ENCODE measurements around the gene MTFR2.

The MTFR2 gene

DNA sequence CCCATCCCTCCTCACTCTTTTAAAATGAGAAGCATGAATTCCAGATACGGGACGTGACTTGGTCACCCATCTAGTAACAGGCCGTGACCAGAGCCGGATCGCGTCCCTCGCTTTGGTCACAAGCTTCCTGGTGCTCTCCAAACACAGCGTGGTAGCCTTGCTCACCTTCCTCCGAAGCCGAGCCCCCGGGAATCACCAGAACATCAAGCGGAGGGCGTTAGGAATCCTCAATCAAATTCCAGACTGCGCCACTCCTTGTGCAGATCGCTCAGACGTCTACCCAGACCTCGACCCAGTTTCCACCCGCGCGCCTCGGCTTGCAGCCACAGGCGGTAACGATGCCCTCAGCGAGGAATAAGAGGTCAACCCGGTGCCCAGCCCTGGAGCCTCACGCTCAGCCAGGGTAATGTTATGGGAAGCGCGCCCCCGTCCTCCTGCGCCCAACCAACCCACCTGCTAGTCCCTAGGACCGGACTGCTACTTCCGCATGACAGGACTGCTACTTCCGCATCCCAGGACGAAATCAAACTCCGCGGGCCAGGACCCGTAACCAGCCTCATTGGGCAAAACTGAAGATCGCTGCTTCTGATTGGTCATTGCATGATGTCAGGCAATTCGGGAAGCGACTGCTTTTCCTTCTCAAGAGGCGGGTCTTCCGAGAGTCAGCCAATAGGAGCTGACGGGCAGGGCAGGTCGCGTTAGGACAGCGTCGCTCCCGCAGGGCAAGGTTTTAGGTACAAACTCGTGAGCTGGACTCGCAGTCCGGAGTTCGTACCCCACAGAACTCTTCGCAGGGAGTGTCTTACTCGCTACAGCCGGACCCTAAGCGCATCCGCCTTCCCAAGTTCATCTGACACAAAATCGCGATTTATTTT is at the start of gene MTFR2:
TSS of gene MTFR2 (minus strand) at position 501 of the 875 bp plus-strand sequence. CDS start 1,212 bp downstream, outside the sequence.
- peak; percentile 99 for DNase-seq

DNA sequence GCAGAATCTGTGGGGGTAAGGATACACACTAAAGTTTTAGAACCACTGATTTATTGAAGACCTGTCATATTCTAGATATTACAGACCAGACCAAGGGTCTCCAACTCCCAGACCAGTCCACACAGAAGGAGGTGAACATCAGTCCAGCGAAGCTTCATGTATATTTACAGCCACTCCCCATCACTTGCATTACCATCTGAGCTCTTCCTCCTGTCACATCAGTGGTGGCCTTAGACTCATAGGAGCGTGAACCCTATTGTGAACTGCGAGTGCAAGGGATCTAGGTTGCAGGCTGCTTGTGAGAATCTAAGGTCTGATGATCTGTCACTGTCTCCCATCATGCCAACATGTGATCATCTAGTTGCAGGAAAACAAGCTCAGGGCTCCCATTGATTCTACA is 44.5 kb upstream of the MTFR2 start:
- no peak for DNase-seq

DNA sequence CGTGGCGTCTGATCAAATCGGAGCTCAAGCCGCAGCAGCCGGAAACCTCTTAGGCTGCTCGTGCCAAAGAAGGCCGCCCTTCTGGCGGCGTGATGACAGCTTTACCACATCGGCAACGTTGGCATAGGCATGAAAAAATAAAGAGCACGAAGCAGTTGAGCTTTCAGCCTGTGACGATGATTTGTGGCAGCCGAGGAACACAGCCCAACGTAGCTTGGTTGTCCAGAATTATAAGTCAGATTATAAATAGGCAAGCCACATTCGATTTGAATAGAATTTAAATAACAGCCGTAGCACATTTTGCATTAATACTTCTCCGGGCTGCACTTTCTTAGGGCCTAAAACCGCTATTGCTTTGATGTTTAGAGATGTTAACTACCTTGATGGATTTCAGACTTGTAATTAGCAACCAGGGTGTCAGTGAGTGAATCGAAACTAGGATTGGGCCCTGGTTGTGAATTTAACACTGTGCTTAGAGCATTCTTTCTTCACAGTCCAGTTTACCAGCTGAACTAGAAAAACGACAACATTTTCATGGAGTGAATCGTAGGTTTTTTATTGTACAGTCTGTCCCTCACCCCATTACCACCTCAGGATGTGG is 40.4 kb upstream of the MTFR2 start:
- peak; percentile 90 for DNase-seq

DNA sequence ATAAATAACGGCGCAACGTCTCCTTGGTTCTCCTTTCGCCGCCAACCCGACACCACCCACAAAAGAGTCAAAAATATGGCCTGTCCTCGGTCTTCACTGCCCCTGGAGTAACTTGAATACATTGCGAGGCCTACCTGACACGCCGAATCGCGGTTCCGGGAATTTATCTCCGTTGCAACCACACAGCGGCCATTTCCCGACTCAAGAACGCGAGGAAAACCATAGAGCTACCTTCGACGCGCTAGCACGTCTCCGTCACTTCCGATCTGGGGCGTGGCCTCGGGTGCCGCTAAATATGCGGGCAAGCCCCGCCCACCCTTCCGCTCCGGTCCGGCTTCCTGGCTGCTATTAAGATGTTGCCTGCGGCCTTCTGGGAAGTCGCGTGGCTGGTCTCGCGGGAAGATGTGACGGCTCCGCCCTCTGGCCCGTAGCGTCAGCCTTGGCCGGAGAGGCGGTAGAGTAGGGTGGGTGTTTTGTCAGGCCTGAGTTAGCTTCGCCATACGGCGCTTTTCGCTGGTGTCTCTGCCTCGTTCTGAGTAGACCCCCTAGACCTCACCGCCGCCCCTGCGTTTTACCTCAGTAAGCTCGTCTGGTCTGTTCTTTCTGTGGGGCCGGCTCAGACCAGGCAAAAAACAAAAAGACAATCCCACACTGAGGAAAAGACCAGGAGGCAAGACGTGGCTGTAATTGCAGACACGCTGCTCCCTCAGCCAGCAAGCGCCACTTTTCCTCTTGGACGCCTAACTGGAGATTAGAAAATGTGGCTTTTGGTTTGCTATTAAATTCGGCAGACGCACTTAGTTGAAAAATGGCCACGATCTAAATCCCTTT is 39.7 kb upstream of the MTFR2 start, which contains the start of gene BCLAF1:
TSS of gene BCLAF1 (minus strand) at position 268 of the 831 bp plus-strand sequence. CDS start 9,980 bp downstream, outside the sequence.
- peak; percentile 99 for DNase-seq

DNA sequence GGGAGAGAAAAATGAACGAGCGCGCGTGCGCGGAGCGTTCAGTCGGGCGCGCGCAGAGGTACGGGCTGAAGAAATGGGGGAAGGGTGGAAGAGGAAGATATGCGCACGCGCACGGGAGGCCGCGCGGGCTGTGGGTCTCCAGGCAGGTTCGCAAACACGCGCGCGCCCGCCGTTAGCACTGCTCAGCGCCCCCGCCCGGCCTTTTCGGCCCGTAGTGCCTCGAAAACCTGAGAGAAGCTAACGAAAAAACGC is 39.1 kb upstream of the MTFR2 start:
- DNase-seq: peak; percentile 91

DNA sequence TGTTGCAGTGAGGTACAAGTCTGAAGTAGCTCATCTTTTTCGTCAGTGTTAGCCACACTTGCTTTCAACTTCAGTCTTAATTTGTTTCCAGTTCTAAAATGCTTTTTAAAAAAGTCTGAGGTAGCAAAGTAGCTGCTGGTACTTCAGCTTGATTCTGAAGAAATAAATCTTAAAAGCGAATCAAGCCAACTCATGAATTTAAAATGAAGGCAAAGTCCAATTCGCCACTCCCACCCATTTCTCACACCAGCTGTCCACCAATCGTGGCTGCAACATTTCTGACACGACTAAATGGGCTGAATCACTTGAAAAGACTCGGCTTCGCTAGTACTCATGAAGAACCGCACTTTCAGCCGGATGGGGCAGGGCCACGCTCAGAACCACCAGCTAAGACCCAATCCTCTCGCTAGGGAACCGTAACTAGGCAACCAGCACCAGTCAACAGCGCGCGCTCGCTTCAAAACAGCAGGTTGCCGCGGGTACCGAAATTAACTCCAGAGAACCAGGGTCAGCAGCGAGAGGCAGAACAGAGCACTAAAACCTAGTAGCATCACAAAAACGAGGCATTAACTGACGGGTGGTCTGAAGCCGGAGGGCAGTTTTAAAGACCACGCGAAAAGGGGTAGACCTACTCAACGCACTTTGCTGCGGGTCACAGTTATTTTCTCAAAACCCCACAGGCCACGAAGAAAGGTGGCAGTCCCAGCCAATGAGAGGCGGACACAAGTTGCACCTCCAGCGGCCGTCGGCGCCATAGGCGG is 38.6 kb upstream of the MTFR2 start:
- DNase-seq: peak; percentile 93

DNA sequence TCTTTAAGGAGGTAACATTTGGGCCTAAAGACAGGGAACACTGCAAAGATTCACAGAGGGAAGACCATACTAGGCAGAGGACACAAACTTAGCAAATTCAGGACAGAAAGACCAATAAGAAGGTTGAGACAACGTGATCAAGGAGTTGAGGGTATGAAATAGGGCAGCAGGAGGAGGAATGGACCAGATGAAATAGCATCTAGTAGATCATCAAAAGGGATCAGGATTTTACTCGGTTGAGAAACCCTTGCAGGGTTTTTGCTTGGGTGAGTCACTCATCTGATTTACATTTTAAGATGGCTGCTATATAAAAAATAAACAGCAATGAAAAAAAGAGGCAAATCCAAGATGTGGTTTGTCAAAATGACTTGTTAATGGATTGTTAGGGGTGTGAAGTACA is 34.8 kb upstream of the MTFR2 start:
- DNase-seq: peak; percentile 40

DNA sequence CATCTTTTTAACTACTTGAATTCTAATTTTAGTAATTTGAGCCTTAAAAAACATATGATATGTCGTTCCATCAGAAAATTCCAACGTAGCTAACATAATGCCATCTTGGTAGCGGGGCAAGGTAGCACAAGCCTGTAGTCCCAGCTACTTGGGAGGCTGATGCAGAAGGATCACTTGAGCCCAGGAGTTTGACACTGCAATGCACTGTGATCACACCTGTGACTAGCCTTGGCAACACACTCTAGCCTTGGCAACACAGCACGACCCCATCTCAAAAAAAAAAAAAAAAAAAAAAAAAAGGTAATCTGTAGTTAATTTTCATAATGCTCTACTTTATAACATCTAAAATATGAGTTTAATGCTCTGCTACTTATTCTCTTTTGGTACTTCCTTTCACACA is 32.8 kb upstream of the MTFR2 start:
- no peak for DNase-seq

DNA sequence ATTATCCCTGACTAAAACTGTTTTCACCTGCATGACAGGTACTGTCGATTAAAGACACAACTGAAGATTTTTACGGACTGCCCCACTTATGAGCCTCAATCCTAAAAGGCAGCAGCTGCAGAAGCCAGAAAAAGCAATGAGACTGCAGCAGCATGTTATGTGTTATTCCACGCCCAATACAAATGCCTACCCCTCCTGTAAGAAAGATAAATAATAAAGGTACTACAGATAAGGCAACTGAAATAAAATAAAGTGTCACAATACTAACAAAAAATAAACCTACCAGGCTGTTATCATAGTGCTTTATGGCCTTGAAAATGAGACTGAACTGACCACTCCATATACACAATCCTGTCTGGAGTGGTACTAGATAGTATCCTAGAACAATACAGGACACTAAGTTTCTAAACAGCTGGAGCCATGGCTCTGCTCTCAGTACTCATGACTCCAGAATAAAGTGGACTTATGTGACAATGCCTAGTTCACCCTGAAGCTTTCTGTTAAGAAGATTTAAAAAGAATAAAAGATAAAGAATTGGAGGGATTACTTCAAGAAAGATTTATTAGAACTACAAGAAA is 30.0 kb upstream of the MTFR2 start:
- DNase-seq: no peak

DNA sequence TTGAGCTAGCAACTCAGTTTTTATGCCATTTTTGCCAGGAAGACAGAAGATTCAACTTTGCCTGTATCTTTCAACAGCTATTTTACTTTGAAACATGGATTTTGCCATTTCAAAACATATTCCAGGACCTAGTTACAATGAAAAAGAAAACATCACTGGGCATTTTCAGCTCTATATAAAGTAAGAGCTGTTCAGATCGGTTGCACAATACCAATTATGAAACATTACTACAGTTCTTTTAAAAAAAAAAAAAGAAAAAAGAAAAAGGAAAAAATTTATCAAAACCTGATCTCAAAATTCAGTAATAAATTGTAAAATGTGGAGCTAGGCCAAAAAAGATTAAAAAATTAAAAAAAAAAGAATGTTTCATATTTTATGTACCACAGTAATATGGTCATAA is 24.0 kb upstream of the MTFR2 start:
- DNase-seq: no peak

DNA sequence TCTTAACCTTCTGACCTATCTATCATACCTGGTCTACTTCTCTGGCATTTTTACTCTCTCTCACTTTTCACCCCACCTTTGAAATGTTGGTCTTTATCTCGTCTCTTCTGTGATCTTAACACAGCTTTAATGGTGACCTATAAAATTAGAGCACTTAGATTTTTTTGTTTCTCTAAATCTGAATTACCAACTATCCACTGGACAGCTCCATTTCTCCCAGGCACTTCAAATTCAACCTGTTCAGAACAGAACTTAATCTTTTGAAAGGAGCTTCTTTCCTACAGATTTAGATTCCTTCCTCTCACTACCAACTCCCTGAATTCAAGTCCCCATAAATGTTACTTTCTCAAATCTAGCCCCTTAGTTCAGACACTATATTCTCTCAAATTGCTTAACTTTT is 15.0 kb upstream of the MTFR2 start:
- DNase-seq: no peak

DNA sequence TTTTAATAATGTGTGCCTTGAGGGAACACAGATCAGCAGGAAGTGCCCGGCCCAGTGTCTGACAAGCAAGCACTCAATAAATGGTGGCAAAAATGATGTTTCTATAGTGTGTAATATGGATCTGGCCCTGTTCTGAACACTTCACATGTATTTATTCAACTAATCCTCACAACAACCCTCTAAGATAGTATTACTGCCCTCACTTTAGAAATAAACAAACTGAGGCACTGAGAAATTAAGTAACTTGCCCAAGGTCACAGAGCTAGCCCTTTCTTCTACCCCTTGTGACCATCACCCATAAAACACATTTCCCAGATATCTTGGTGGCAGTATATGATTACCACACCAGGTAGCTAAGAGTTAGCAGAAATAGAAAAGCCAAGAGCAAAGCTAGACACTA is 12.8 kb upstream of the MTFR2 start:
- no peak for DNase-seq

DNA sequence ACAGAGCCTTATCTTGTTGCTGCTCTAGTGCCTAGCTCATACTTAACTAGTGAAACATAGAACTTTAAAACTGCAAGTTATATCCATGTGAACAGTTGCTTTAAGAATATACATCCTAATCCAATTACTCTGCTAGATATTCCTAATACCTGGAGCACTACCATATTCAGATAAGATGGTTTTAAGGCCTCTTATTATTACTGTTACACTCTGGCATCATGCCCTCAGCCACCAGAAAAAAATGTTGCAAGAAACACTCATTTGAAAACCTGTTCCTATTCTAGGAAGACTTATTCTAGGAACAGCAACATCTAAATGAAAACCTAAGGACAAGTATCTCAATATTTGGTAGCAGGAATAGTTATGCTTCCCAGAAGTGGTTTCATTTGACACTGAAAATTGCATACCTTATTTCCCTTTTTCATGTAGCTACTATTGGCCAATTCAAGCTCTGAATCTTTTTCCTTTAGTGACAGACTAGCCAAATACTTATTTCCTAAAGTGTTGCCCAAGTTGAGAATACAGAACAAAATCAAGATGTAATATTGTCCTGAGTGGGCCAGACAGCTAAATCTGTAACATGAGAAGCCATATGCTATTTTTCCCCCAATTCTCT is 4.8 kb upstream of the MTFR2 start:
- no peak for DNase-seq

DNA sequence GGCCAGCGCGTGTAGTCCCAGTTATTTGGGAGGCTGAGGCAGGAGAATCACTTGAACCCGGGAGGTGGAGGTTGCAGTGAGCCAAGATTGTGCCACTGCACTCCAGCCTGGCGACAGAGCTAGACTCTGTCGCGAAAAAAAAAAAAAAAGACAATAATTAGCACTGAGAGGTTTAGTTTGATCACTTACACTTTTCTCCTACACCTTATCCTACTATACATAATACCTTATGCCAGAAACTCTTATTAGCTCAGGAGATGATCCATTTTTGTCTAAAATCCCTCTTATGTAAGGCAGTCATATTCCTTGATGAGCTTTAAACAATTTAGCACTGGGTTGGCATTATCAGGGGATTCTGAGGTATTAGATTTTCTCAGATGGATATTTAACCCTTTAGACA is 3.6 kb upstream of the MTFR2 start:
- DNase-seq: no peak

DNA sequence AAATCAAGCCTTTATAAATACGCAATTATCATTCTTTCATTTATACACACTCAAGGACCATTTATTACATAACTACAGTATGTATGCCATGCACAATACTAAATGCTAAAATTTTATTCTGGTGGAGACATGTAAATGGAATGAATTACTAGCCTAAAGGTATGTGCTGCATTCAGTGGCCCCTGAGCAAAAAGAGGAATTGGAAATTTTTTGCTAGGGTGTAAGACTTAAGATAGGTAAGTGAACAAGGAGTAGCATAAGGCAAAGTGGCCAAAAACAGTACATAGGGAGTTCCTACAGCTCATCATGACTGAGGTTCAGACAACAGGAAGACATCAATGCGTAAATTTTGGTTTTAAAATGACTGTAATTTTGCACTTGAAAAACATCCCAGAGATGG is 2.3 kb upstream of the MTFR2 start:
- DNase-seq: no peak

DNA sequence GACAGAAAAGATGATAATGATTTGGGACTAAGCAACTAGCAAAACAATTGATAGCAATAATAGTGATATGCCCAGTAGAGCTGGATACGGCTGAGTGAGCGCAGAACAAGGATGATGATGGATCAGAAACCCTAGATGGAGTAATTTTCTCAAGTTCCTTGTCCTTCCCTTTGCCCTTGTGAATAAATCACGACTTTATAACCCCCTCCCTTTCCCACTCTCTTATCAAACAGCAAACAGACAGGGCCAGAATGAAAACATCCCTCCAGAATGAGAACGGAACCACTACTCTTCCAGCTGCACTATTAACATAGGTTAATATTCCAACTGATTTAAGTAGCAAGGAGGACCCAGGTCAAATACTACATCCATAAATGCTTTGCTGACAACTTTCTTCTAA is 1.3 kb upstream of the MTFR2 start:
- DNase-seq: no peak

DNA sequence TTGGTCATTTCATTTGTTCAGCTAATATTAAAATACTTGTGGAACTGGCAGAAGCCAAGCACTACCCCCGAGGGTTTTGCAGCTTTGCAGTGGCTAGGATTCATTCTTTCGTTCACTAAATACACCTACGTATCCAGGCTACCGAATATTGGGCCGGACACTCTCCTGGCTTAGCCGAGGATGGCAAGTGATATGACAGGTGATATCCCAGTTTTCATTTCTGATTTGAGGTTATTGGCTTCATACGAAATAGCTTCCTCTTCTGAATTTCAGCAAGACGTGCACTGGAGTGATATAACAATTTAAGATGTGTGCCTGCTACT is 536 bp upstream of the MTFR2 start:
- DNase-seq: no peak

DNA sequence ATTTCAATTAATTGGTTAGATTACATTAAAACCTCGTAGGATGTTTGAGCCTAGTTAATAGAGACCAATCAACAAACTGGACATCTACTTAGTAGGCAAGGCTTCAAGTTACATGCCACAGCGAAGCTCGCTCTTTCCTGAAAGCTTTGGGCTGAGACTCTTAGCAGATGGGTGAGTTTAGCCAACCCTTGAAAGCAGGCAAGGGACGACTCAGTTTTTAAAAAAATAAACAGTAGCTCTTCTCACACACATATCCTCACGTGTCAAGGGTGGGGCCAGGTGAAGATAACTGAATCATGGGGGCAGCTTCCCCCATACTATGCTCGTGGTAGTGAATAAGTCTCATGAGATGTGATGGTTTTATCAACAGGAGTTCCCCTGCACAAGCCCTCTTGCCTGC is 775 bp downstream of the MTFR2 start:
- DNase-seq: no peak

DNA sequence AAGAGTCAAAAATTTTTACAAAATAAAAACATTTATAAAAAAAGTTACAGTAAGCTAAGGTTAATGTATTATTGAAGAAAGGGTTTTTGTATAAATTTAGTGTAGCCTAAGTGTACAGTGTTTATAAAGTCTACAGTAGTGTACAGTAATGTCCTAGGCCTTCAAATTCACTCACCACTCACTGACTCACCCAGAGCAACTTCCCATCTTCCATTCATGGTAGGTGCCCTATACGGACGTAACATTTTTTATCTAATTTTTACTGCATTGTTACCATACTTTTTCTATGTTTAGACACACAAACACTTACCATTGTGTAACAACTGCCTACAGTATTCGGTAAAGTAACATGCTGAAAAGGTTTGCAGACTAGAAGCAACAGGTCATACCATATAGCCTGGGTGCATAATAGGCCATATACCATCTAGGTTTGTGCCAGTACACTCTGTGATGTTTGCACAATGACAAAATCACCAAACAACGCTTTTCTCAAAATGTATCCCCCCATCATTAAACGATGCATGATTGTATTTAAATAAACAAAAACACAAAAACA is 6.0 kb downstream of the MTFR2 start:
- DNase-seq: peak; percentile 50

DNA sequence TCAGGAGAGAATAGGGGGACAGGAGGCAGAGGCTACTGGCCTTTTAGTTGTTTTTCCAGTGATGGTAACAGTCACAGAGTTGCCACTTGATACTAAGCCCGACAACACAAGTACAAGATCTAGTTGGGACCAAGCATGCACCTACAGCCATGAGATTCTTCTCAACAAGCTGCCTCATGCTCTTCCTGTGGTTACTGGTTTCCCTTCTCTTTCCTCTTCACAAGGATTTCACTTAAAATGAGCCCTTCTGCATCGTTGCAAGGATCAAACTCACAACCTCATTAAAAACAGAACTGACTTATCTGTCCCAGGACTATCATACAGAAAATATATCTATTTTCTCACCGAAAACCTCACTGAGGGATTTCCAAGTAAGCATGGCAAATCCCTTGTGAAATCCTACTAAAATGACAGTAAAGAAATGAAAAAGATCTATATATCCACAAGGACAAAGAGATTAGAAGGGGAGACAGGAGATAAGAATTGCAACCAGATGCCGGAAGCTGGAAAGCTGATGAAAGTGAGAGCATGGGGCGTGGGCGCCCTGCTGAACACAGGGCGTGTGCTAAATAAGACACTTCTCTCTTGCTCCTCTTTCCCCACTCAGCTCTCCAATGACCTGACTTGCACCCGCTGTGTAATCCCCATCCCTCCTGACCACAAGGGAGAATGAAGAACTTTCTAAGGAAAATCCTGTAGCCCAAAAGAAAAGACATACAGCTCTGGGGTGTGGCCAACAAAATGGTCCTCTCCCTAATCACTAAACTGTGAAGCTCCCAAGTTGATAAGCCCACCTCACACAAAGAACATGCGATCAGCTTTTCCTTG is 13.4 kb downstream of the MTFR2 start:
- no peak for DNase-seq

DNA sequence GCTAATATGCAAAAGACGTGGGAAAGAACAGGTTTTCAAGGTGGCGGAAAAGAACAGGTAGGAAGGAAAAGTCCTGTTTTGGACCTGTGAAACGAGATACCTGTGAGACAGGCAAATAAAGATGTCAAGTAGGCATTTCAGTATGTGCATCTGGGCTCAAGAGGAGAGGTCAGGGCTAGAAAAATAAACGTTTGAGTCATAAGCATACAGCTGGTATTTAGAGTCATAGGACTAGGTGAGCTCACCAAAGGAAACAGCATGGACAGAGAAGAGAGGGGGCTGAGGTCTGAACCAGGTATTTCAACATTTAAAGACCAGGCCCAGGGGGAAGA is 14.9 kb downstream of the MTFR2 start:
- DNase-seq: no peak
